ENCODE results near the gene SNX32.
A peak's percentile ranks its signal among the peaks of the same experiment; 100 is the strongest.

The SNX32 gene

DNA sequence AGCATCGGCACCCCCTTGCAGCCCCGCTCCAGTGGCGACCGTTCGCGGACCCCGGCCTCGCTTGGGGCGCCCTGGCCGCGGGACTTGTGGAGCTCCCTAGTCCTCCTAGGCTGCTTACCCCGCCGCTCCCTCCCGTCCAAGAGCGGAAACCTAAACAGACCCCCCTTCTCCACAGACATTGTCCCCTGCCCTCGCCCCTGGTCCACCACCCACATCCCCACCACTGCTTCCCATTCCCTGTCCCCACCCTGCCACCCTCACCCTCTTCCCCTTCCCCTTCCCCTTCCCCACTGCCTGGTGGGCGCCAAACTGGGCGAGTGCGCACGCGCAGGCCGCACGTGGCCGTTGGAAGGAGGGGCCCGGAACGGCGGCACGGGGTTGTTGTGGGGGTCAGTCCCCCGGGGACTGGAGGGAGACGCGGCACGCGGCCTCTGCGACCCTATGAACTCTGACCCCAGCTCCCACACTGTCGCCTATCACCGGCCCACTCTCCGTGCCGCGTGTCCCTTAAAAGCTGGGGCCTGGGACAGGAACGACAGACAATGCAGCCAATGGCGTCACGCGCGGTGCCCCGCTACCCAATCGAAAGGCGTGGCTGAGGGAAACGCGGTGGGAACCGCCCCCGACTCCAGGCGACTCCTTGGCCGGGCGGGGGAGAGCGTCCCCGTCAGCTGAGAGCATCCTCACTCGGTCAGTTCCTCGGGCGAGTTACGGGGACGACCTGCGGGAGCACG, at the start of gene SNX32:
SNX32 (plus strand) TSS at position 667 of the 734 bp plus-strand sequence. CDS start 103 bp downstream, outside the sequence.
- Histone ChIP-seq H3K4me1 (ENCODE audit: control insufficient read depth, insufficient read depth, low read length) (peaks cover 10% of the 10 kb centered on the region), H3K36me3 (ENCODE audit: control insufficient read depth, insufficient read depth, low read length) (no peaks in the 10 kb centered on the region), H3K27me3 (ENCODE audit: control insufficient read depth, insufficient read depth, low read length) (no peaks in the 10 kb centered on the region), H3K4me3 (ENCODE audit: low read length) (peak within 1 kb of the TSS; percentile 73), H3K27ac (ENCODE audit: low read depth, low read length) (peak within 1 kb of the TSS; percentile 56), H3K9ac (ENCODE audit: low read length) (peak within 1 kb of the TSS; percentile 64)

DNA sequence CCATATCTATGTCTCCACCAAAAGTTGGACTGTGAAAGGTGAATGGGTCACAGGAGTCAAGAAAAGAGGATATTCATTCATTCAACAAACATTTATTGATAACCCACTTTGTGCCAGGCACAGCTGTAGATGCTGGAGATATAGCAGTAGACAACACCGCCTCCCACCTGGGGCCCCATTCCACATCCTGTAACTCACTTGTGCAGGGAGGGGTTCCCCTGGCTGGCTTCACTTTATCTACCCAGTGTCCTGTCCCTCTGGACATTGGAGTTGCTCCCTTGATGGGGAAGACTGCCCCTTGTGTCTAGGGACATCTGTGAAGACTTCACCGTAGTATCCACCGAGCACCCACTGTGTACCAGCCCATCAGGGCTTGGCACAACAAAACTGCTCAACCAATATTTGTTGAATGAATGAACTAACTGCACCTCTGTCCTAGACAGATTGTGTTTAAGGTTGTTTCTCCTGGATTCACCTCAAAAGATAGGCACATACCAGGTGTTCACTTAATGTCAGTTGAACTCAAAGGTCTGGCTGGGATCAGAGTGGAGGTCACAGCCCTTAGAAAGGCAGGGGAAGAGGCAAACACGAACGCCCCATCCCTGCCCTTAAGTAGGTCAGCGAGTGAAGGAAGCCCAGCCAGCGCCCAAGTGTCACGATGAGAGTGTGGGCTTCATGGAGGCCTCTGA, 48.3 kb upstream of the SNX32 start:
- no peaks in the 10 kb centered on the region for H3K36me3 ChIP-seq (ENCODE audit: control insufficient read depth, insufficient read depth, low read length)
- H3K27me3 ChIP-seq (ENCODE audit: control insufficient read depth, insufficient read depth, low read length): peaks cover 16% of the 10 kb centered on the region
- no peak overlapping the region for H3K9ac ChIP-seq (ENCODE audit: low read length)
- no peak overlapping the region for H3K27ac ChIP-seq (ENCODE audit: low read depth, low read length)
- no peaks in the 10 kb centered on the region for H3K4me1 ChIP-seq (ENCODE audit: control insufficient read depth, insufficient read depth, low read length)
- H3K4me3 ChIP-seq (ENCODE audit: low read length): no peak overlapping the region

DNA sequence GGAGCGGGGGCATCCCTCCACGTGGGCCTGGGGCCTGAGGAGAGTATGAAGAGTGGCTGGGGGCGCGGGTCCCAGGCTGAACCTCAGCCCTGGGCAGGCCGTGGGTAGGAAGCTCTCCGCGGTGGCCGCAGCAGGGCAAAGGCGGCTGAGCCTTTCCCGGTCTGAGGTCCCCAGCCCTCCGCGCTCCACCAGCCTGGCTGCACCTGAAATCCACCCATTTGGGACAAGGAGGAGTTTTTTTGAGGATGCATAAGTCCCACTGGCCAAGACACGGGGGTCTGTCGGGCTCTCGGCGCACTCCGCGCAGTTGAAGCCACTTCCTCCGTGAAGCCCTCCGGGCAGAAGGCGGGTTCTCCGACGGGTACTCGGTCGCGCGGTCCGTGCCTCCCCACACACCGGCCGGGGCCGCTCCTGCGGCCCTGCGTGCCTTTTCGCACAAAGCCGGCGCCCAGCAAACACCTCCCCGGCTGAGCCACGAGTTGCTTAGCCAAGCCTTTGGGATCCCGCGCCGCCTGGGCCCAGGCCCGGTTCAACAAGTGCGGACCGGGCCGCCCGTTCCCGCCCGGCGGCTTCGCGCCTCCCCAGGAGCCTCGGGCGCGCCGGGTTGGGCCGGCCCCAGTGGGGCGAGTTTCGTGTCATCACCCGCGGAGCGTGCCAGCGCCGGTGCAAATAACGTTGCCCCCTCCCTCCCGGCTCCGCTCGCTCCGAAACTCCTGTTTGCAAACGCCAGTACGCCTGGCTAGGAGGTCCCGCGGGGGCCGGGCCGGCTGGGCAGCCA, 47.6 kb upstream of the SNX32 start:
- Histone ChIP-seq H3K27me3 (ENCODE audit: control insufficient read depth, insufficient read depth, low read length) (peaks cover 16% of the 10 kb centered on the region), H3K36me3 (ENCODE audit: control insufficient read depth, insufficient read depth, low read length) (no peaks in the 10 kb centered on the region), H3K9ac (ENCODE audit: low read length) (no peak overlapping the region), H3K4me3 (ENCODE audit: low read length) (peak overlapping the region; percentile 15), H3K4me1 (ENCODE audit: control insufficient read depth, insufficient read depth, low read length) (no peaks in the 10 kb centered on the region), H3K27ac (ENCODE audit: low read depth, low read length) (no peak overlapping the region)

DNA sequence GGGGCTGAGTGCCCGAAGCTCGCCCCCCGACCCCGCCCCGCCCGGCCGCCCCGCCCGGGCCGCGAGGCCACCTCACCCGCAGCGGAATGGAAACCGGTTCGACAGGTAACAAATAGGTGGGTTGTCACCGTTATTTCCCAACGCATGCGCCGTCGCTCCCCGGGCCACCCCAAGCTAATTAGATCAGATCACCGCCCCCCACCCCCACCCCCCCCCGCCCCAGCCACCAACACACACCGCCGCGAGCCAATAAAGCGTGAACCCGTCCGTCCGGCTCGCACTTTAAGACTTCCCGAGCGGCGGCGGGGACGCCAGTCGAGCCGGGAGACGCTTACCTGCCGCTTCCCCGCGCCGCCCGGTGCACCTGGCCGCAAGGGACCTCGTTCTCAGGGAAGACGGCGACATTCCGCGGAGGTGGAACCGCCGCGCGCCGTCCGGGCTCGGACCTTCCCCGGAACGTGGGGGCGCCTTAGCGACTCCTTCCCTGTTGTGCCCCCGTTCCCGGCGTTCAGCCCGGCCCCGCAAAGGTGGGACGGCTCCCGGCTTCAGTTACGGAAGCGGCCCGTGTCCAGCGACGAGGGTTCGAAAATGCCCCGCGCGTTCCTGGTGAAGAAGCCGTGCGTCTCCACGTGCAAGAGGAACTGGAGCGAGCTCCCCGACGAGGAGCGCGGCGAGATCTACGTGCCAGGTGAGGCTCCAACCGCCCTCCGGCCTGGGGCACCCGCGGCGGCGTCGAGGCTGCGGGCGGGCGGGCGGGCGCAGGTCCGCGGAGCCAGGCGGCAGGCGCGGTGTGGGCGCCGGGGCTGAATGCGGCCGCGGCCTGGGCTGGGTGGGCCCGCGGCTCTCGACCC, 46.8 kb upstream of the SNX32 start, which contains the start of gene OVOL1:
OVOL1 (plus strand) TSS at position 278 of the 851 bp plus-strand sequence; CDS start at position 589, 311 bp downstream.
- H3K4me1 ChIP-seq (ENCODE audit: control insufficient read depth, insufficient read depth, low read length): no peaks in the 10 kb centered on the region
- H3K4me3 ChIP-seq (ENCODE audit: low read length): peak within 1 kb of the TSS; percentile 73
- H3K36me3 ChIP-seq (ENCODE audit: control insufficient read depth, insufficient read depth, low read length): no peaks in the 10 kb centered on the region
- peaks cover 16% of the 10 kb centered on the region for H3K27me3 ChIP-seq (ENCODE audit: control insufficient read depth, insufficient read depth, low read length)
- peak within 1 kb of the TSS; percentile 21 for H3K9ac ChIP-seq (ENCODE audit: low read length)
- H3K27ac ChIP-seq (ENCODE audit: low read depth, low read length): no peak within 1 kb of the TSS

DNA sequence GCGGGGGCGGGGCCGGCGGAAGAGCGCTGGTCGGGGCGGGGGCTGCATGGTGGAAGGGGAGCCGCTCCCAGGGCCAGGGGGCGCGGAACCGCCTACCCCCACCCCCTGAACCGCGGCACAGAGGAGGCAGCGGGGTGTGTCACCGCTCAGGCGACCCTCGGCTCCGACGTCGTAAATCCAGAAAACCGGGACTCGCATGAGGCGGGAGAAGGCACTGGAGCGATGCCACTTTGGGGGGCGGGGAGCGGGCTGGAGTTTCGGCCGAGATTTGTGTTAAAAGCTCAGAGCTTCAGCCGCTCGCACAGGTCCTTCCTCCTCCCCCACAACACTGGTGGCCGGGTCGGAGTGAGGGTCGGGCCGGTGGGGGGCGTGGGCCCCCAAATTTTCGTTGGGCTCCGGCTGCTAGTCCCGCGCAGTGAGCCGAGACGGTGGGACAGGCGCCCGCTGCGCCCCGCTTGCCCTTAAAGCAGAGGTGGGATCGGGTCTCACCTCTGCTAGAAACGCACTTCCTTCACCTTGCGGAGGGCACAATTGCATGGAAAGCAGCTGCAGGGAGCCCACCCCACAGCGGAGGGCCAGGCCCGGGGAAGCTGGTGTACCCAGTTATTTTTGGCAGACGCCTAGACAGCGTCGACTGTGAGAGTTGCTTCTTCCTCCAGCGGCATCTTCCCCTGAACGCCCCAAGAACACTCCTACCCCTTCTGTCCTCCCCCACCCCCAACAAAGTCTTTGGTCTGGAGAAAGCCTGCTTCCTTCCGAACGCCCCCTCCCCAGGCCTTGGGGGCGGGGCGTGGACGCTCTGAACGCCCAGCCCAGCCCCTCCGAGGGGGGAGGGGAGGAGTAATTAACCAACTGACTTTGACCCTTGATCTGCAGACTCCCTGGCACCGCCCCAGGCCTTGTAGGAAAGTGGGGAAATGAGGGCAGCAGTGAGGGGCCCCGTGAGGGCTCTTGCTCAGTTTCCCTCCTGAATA, 45.8 kb upstream of the SNX32 start:
- no peak overlapping the region for H3K27ac ChIP-seq (ENCODE audit: low read depth, low read length)
- peaks cover 16% of the 10 kb centered on the region for H3K27me3 ChIP-seq (ENCODE audit: control insufficient read depth, insufficient read depth, low read length)
- H3K36me3 ChIP-seq (ENCODE audit: control insufficient read depth, insufficient read depth, low read length): no peaks in the 10 kb centered on the region
- peak overlapping the region; percentile 73 for H3K4me3 ChIP-seq (ENCODE audit: low read length)
- peak overlapping the region; percentile 21 for H3K9ac ChIP-seq (ENCODE audit: low read length)
- no peaks in the 10 kb centered on the region for H3K4me1 ChIP-seq (ENCODE audit: control insufficient read depth, insufficient read depth, low read length)

DNA sequence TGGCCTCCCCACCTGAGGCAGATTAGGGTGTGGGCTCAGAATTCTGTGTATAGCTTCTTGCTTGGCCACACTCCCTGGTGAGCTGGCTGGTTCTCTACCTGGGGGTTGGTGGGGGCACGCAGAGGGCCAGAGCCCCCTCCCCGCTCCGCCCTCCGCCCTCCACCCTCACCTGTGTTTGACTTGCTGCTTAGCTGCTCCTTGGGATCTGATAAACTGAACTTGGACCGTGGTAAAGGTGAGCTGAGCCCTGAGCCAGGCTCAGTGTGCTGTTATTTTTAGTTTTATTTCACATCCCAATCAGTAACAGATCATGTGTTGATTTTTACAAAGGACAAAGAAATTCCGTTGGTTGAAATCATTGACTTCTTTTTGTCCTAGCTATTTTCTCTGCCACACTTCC, 44.9 kb upstream of the SNX32 start:
- no peaks in the 10 kb centered on the region for H3K4me1 ChIP-seq (ENCODE audit: control insufficient read depth, insufficient read depth, low read length)
- no peaks in the 10 kb centered on the region for H3K36me3 ChIP-seq (ENCODE audit: control insufficient read depth, insufficient read depth, low read length)
- H3K4me3 ChIP-seq (ENCODE audit: low read length): peak overlapping the region; percentile 55
- no peak overlapping the region for H3K27ac ChIP-seq (ENCODE audit: low read depth, low read length)
- no peak overlapping the region for H3K9ac ChIP-seq (ENCODE audit: low read length)
- H3K27me3 ChIP-seq (ENCODE audit: control insufficient read depth, insufficient read depth, low read length): peaks cover 16% of the 10 kb centered on the region

DNA sequence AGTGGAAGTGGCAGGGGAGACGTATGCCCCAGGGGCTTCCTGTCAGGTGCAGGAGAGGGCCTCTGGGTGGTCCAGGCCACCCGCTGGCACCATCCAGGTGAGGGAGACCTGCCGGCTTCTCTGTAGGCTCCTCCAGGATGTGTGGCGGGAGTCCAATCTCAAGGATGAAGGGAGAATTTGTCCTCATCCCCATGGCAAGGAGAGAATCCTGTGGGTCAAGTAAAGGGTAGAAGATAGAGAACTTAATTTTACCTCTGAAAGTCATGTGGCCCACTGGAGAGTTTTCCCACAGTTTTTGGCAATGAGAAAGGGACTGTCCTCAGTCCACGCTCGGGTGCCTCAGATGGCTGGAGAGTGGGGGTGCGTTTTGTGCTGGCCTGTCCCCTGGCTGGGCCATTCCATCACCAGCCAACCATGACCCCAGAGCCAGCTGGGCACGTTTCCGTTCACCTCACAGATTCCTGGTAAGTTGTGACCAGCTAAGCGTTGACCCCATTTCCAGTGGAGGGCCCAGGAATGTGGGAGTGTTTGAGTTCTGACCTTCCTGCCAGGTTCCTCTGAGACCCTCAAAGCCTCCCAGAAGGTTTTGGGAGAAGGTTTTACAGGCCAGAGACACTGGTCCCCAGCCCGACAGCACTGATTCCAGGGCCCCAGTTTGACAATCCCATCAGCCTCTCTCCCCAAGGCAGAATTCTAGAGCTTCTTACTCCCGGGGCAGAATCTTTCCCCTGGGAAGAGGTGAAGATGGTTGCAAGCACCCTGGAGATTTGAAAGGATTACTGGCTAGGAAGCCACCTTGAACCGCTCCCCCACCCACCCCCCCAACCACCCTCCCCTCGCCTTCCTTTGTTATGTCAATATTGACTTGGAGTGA, 44.3 kb upstream of the SNX32 start:
- peak overlapping the region; percentile 27 for H3K4me3 ChIP-seq (ENCODE audit: low read length)
- no peaks in the 10 kb centered on the region for H3K4me1 ChIP-seq (ENCODE audit: control insufficient read depth, insufficient read depth, low read length)
- H3K36me3 ChIP-seq (ENCODE audit: control insufficient read depth, insufficient read depth, low read length): no peaks in the 10 kb centered on the region
- H3K27me3 ChIP-seq (ENCODE audit: control insufficient read depth, insufficient read depth, low read length): peaks cover 16% of the 10 kb centered on the region
- H3K9ac ChIP-seq (ENCODE audit: low read length): no peak overlapping the region
- H3K27ac ChIP-seq (ENCODE audit: low read depth, low read length): no peak overlapping the region

DNA sequence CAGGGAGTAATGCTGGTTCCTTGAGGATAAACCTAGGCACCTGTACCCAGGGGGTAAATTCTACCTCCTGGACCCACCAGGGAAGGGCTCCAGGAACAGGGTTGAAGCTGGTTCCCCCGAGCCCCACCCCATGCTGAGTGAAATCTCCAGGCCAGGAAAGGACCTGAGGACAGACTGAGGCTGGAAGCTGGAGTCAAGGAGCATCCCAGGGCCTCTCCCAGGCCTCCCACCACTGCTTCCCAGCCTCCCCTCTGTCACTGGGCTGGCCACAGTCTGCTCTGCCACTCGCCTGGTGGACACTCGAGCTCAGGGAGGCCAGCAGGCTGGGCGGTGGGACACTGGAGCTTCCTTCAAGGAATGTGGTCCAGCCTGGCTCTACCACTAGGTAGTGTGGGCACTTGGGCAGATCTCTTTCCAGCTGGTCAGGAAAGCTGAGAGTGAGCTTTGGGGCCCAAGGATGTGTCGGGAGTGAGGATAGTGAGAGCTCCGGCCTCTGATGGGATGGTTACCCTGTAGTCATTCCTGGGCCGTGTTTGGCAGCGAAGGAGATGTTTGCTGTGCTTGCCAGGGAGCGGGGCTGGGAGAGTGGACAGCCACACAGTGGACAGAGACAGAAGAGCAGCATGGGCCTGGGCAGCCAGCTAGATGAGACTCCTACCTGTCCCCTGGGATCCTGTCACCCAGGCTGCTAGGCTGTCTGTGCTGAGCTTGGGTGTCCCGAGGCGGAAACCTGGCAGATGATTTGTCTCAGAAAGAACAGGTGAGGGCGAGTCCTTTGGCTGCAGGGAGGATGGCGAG, 43.5 kb upstream of the SNX32 start:
- H3K36me3 ChIP-seq (ENCODE audit: control insufficient read depth, insufficient read depth, low read length): peaks cover 3% of the 10 kb centered on the region
- no peak overlapping the region for H3K27ac ChIP-seq (ENCODE audit: low read depth, low read length)
- no peak overlapping the region for H3K9ac ChIP-seq (ENCODE audit: low read length)
- H3K27me3 ChIP-seq (ENCODE audit: control insufficient read depth, insufficient read depth, low read length): peaks cover 16% of the 10 kb centered on the region
- peak overlapping the region; percentile 2 for H3K4me3 ChIP-seq (ENCODE audit: low read length)
- no peaks in the 10 kb centered on the region for H3K4me1 ChIP-seq (ENCODE audit: control insufficient read depth, insufficient read depth, low read length)

DNA sequence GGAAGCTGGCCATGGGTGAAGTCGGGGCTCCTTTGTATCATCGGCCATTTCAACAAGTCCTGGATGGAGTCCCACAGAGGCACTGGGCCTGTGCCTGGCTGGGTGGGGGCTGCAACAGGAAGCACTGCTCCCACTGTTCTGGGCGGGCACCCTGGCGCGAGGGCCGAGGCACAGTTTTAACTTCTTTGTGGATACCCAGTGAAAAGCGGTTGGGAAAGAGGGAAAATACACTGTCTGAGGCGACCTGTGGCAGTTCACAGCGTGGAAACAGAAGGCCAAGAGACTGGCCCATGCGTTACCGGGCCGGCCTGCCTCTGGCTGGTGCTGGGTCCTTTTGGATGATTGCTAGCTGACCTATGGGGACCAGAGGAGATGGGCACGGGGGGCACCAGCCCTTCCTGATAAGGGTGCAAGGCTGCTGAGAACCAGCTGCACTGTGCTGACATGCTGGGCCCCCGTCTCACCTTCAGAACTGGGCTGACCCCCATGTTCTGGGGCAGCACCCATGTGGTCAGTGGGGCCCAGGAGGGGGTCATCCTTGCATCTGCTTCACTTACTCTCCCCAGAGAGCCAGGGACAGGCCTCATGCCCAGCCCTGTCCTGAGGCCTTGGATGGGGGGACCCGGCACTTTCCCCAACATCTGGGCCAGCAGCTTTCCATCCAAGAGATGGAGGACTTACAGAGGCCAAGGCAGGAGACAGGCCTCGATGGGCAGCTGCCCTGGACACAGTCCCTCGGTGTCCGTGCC, 42.7 kb upstream of the SNX32 start:
- H3K4me3 ChIP-seq (ENCODE audit: low read length): no peak overlapping the region
- peaks cover 11% of the 10 kb centered on the region for H3K27me3 ChIP-seq (ENCODE audit: control insufficient read depth, insufficient read depth, low read length)
- H3K36me3 ChIP-seq (ENCODE audit: control insufficient read depth, insufficient read depth, low read length): peaks cover 3% of the 10 kb centered on the region
- no peak overlapping the region for H3K9ac ChIP-seq (ENCODE audit: low read length)
- H3K27ac ChIP-seq (ENCODE audit: low read depth, low read length): no peak overlapping the region
- no peaks in the 10 kb centered on the region for H3K4me1 ChIP-seq (ENCODE audit: control insufficient read depth, insufficient read depth, low read length)
